ENCODE measurements around the gene PRADC1.
"Not testable (repeated sequence)": the region's sequence is repeated elsewhere in the genome, so short reads cannot be mapped to it uniquely, and the experiment has no call there.

Gene PRADC1

DNA sequence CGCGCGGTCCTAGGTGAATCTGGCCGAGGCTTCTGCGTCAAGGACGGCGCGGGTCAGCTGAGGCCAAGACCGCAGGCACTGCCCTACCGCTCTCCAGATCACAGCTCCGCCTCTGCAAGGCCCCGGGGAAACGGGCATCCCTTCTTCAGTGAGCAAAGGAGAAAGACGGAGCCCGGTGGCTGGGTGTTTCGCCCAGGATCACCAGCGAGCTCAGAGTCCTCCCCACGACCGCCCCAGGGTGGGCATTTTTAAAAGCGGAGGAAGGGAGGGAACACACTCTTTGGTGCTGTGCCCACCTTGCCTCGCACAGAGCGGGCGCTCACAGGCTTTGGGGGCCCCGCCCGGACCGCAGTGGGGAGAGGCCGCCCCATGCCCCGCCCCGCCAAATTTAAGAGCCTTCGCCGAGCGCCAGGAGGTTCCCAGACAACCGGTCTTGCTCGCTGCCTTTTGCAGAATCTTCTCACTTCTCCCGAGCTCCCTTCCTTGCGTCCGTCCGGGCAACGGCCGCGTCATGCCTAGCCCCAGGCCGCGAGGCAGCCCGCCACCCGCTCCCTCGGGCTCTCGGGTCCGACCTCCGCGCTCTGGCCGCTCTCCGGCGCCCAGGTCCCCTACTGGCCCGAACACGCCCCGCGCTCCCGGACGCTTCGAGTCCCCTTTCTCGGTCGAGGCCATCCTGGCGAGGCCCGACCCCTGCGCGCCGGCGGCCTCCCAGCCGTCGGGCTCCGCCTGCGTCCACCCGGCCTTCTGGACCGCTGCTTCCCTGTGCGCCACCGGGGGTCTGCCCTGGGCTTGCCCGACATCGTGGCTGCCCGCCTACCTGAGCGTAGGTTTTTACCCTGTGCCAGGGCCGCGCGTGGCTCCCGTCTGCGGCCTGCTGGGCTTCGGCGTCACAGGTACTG lies 30.6 kb downstream of the PRADC1 start, which contains the start of gene NOTO:
Gene NOTO, plus strand, starts transcription at position 419 of the 899 bp plus-strand sequence. Its CDS starts 93 bp downstream, at position 512.
- H3K4me3 ChIP-seq (ENCODE audit: low read length) = no peak within 1 kb of the TSS
- DNase-seq (ENCODE audit: low read depth) = peak; percentile 28
- TF ChIP-seq, protein P1, sequence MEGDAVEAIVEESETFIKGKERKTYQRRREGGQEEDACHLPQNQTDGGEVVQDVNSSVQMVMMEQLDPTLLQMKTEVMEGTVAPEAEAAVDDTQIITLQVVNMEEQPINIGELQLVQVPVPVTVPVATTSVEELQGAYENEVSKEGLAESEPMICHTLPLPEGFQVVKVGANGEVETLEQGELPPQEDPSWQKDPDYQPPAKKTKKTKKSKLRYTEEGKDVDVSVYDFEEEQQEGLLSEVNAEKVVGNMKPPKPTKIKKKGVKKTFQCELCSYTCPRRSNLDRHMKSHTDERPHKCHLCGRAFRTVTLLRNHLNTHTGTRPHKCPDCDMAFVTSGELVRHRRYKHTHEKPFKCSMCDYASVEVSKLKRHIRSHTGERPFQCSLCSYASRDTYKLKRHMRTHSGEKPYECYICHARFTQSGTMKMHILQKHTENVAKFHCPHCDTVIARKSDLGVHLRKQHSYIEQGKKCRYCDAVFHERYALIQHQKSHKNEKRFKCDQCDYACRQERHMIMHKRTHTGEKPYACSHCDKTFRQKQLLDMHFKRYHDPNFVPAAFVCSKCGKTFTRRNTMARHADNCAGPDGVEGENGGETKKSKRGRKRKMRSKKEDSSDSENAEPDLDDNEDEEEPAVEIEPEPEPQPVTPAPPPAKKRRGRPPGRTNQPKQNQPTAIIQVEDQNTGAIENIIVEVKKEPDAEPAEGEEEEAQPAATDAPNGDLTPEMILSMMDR (IDR thresholded peaks at IDR 0.05; ENCODE audit: insufficient read depth, low read depth, low read length, missing control alignments) = no peak

DNA sequence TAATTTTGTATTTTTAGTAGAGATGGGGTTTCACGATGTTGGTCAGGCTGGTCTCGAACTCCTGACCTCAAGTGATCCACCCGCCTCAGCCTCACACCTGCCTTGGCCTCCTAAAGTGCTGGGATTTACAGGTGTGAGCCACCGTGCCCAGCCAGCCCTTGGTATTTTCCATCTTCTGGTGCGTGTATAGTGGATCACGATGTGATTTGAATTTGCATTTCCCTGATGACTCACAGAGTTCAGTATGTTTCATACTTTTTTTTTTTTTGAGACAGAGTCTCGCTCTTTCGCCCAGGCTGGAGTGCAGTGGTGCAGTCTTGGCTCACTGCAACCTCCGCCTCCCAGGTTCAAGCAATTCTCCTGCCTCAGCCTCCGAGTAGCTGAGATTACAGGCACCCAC lies 32.8 kb downstream of the PRADC1 start:
- not testable (repeated sequence) for H3K4me3 ChIP-seq (ENCODE audit: low read length)
- DNase-seq (ENCODE audit: low read depth) = peak; percentile 79

DNA sequence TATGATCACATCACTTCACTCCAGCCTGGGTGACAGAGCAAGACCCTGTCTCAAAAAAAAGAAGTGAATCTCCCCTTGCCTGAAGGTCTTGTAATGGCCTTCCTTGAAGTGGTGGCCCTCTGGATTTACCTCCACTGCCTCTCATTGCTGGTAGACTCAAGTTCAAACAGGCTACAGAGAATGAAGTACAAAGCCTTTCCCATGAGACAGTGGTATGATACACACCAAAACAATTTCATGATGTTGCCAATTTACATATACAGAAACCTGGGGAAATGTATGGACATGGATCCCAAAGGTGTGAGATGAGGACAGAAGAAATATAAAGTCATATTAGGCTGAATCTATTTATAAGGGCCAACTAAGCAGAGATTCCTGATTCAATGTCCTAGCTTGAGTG lies 35.5 kb downstream of the PRADC1 start:
- DNase-seq (ENCODE audit: low read depth) = peak; percentile 91
- TF ChIP-seq, protein P1 (IDR thresholded peaks at IDR 0.05; ENCODE audit: insufficient read depth, low read depth, low read length, missing control alignments) = no peak

DNA sequence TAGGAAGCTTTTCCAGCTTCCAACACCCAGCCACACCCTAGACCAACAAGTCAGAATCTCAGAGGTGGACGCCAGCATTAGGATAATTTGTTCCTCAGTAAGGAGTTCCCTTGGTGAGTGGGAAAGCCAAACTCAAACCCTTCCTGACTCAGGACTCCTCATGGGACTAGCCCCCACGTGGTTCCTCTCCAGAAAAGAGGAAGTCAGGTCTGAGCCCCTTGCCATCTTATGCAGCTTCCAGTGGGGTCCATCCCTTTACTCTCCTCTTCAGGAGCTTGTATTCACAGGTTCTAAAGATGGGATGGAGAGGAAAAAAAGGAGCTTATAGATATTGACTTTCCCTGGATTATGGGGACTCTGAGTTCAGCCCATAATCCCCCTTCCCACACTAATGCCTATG lies 45.5 kb downstream of the PRADC1 start:
- DNase-seq (ENCODE audit: low read depth) = no peak
- no peak overlapping the region for H3K4me3 ChIP-seq (ENCODE audit: low read length)

More for the DNA sequence above, 35.5 kb downstream of the PRADC1 start:
- no peak overlapping the region for H3K4me3 ChIP-seq (ENCODE audit: low read length)

DNA sequence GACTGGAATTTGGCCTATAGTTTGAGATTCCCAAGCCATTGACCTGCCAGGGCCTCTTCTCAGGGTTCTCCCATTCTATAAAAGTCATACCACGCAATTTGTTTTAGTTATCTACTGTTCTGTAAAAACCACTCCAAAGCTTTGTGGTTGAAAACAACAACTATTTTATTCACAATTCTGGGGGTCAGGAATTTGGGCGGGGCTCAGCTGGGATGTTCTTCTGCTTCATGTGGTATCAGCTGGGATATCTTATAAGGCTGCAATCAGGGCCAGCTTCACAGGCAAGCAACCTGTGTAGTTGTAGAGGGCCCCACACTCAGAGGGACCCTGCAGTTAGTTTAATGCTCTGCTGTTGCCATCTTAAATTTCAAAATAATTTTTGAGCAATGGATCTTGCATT lies 47.1 kb downstream of the PRADC1 start:
- H3K4me3 ChIP-seq (ENCODE audit: low read length) = no peak overlapping the region
- DNase-seq (ENCODE audit: low read depth) = no peak
- TF ChIP-seq, protein P1 (IDR thresholded peaks at IDR 0.05; ENCODE audit: insufficient read depth, low read depth, low read length, missing control alignments) = no peak

More for the DNA sequence above, 45.5 kb downstream of the PRADC1 start:
- TF ChIP-seq, protein P1 (IDR thresholded peaks at IDR 0.05; ENCODE audit: insufficient read depth, low read depth, low read length, missing control alignments) = no peak
